ENCODE results near the gene OXT. TPM values are rescaled to one million over a fixed set of nuclear protein-coding genes. Genes with fewer than 3 reads are reported as not detected.

OXT gene
- total and polyA plus RNA-seq, 2 donors (not counting 1 experiment from before 2014, with no cell fraction given), result 1.0 to 1.7 TPM

DNA sequence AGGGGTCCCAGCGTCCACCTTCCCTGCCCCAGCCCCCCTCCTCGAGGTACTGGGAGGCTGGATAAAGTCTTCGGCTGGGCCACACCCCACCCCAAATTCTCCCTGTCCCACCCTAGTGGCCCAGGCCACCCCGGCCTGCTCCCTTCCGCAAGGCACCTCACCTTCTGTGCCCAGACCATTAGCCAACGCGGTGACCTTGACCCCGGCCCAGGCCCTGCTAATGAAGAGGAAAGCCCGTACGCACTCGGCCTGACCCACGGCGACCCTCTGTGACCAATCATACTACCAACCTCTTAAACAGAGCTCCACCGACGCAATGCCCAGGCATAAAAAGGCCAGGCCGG, 182 bp upstream of the OXT start:
- DNase-seq, result no peak
- H3K9ac ChIP-seq (ENCODE audit: low read length), result peak overlapping the region; percentile 74
- peak overlapping the region; percentile 90 for H3K4me2 ChIP-seq (replicated peaks; ENCODE audit: low read depth, low read length, poor library complexity, severe bottlenecking)
- peak overlapping the region; percentile 81 for H3K4me3 Mint-ChIP-seq
- CTCF ChIA-PET, result interaction anchor here (5.2 kb wide), 1 partner anchor 44 kb away, joined by 43 read pairs; no protein-coding TSS in a partner anchor
- H3K9me3 ChIP-seq (ENCODE audit: control extremely low read depth in 1 of 3, control insufficient read depth in 2 of 3, insufficient read depth in 1 of 3, low read length in 2 of 3), result peaks cover 0 to 8% (median 0%) of the 10 kb centered on the region in 3 donors
- H3K9me3 Mint-ChIP-seq (ENCODE audit: insufficient read depth), result no peaks in the 10 kb centered on the region
- peaks cover 0 to 19% (median 2%) of the 10 kb centered on the region in 4 experiments for H3K27me3 ChIP-seq (replicated peaks in 1 of 4; ENCODE audit: control extremely low read depth in 1 of 4, control insufficient read depth in 3 of 4, insufficient read depth in 4 of 4, low read length in 3 of 4)
- H3K4me3 ChIP-seq (ENCODE audit: control extremely low read depth in 1 of 5, extremely low read depth in 1 of 5, insufficient read depth in 1 of 5, low read depth in 2 of 5, low read length in 4 of 5), result peak overlapping the region in 4 of 5 experiments; percentile 40 to 70 (median 56)
- H2AFZ ChIP-seq (ENCODE audit: insufficient read depth, low read depth, low read length, poor library complexity, severe bottlenecking), result peak overlapping the region; percentile 83
- no peak for TF ChIP-seq EZH2 (IDR thresholded peaks at IDR 0.05; ENCODE audit: borderline replicate concordance, insufficient read depth, low read depth, low read length, poor library complexity, severe bottlenecking)
- TF ChIP-seq, protein P1, sequence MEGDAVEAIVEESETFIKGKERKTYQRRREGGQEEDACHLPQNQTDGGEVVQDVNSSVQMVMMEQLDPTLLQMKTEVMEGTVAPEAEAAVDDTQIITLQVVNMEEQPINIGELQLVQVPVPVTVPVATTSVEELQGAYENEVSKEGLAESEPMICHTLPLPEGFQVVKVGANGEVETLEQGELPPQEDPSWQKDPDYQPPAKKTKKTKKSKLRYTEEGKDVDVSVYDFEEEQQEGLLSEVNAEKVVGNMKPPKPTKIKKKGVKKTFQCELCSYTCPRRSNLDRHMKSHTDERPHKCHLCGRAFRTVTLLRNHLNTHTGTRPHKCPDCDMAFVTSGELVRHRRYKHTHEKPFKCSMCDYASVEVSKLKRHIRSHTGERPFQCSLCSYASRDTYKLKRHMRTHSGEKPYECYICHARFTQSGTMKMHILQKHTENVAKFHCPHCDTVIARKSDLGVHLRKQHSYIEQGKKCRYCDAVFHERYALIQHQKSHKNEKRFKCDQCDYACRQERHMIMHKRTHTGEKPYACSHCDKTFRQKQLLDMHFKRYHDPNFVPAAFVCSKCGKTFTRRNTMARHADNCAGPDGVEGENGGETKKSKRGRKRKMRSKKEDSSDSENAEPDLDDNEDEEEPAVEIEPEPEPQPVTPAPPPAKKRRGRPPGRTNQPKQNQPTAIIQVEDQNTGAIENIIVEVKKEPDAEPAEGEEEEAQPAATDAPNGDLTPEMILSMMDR (IDR thresholded peaks at IDR 0.05), result no peak
- H3K79me2 ChIP-seq (ENCODE audit: control insufficient read depth, insufficient read depth, low read length), result peaks cover 6% of the 10 kb centered on the region
- peaks cover 4% of the 10 kb centered on the region for H3K27me3 Mint-ChIP-seq
- ATAC-seq (ENCODE audit: low read depth), result no peak
- peaks cover 15 to 19% of the 10 kb centered on the region in 2 donors for H3K4me1 ChIP-seq (ENCODE audit: control insufficient read depth in 2 of 2, insufficient read depth in 2 of 2, low read length in 2 of 2)
- no peaks in the 10 kb centered on the region for H3K36me3 ChIP-seq (replicated peaks in 1 of 2; ENCODE audit: control extremely low read depth in 1 of 2, control insufficient read depth in 1 of 2, extremely low read depth in 1 of 2, insufficient read depth in 2 of 2, low read length in 1 of 2)
- H3K27ac ChIP-seq (ENCODE audit: low read length in 2 of 2), result no peak overlapping the region
- POLR2A ChIA-PET, result interaction anchor here (2.1 kb wide), 1 partner anchor 22 kb away, joined by 8 read pairs; no protein-coding TSS in a partner anchor
- H3K4me1 Mint-ChIP-seq, result peaks cover 28% of the 10 kb centered on the region
- no peaks in the 10 kb centered on the region for H4K20me1 ChIP-seq (ENCODE audit: control insufficient read depth, insufficient read depth, low read length, poor library complexity, severe bottlenecking)
- H3K27ac Mint-ChIP-seq, result no peak overlapping the region
- 69% methylated on average over 14 of the region's 16 CpGs for WGBS (ENCODE audit: insufficient coverage)
- intact Hi-C loops (cut with micrococcal nuclease), result loop anchor here (5.0 to 10.0 kb wide), 2 partner anchors 46 to 84 kb away; partner anchors contain the start of genes FASTKD5 and UBOX5

DNA sequence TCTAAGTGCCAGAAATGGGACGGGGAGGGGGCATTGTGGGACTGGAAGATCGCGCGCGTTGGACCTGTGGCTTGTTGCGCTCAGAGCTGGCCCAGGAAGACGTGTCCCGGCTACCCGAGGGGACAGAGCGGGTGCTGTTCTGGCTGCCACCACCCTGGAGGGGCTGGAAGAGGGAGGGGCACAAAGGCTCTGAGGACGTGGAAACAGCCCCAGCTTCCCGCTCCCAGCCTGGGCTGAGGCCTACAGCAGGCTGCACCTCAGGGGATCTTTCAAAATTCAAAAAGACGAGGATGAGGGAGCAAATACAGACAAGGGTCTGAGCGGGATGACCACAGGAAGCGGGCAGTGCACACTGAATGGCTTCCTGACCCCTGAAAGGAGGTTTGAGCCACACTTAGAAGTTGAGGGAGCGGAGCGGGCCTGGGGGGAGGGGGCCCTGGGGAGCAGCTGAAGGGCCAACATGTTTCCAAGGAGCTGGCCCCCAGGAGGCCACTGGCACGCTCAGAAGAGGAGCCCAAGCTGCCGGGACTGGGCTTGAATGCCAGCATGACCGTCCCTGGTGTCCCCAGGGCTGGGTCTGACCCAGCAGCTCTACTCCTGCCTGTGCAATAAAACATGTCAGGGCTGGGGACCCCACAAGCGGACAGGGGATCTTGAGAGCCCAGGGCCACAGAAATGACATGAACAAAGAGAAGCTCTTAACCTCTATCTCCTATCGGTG, 1.3 kb downstream of the OXT start:
- no peaks in the 10 kb centered on the region for H4K20me1 ChIP-seq (ENCODE audit: control insufficient read depth, insufficient read depth, low read length, poor library complexity, severe bottlenecking)
- peak overlapping the region in 4 of 5 experiments; percentile 40 to 70 (median 56) for H3K4me3 ChIP-seq (ENCODE audit: control extremely low read depth in 1 of 5, extremely low read depth in 1 of 5, insufficient read depth in 1 of 5, low read depth in 2 of 5, low read length in 4 of 5)
- peak overlapping the region; percentile 74 for H3K9ac ChIP-seq (ENCODE audit: low read length)
- peaks cover 23% of the 10 kb centered on the region for H3K4me1 Mint-ChIP-seq
- peak overlapping the region; percentile 81 for H3K4me3 Mint-ChIP-seq
- peaks cover 0 to 30% (median 5%) of the 10 kb centered on the region in 4 experiments for H3K27me3 ChIP-seq (replicated peaks in 1 of 4; ENCODE audit: control extremely low read depth in 1 of 4, control insufficient read depth in 3 of 4, insufficient read depth in 4 of 4, low read length in 3 of 4)
- 87% methylated on average over 22 of the region's 22 CpGs for WGBS (ENCODE audit: insufficient coverage)
- H3K79me2 ChIP-seq (ENCODE audit: control insufficient read depth, insufficient read depth, low read length), result peaks cover 6% of the 10 kb centered on the region
- H3K27ac ChIP-seq (ENCODE audit: low read length in 2 of 2), result peak overlapping the region in 1 of 2 donors; percentile 62
- no peak for ATAC-seq (ENCODE audit: low read depth)
- peak overlapping the region; percentile 90 for H3K4me2 ChIP-seq (replicated peaks; ENCODE audit: low read depth, low read length, poor library complexity, severe bottlenecking)
- peak overlapping the region; percentile 83 for H2AFZ ChIP-seq (ENCODE audit: insufficient read depth, low read depth, low read length, poor library complexity, severe bottlenecking)
- ChIA-PET CTCF (interaction anchor here (0.7 to 5.2 kb wide), 3 partner anchors 19 to 620 kb away, joined by 4 to 43 read pairs (median 18); no protein-coding TSS in a partner anchor), POLR2A (interaction anchor here (0.6 to 2.1 kb wide), 3 partner anchors 20 to 27 kb away, joined by 3 to 8 read pairs (median 5); no protein-coding TSS in a partner anchor)
- no peaks in the 10 kb centered on the region for H3K36me3 ChIP-seq (replicated peaks in 1 of 2; ENCODE audit: control extremely low read depth in 1 of 2, control insufficient read depth in 1 of 2, extremely low read depth in 1 of 2, insufficient read depth in 2 of 2, low read length in 1 of 2)
- peaks cover 11% of the 10 kb centered on the region for H3K27me3 Mint-ChIP-seq
- DNase-seq, result no peak
- peaks cover 15 to 19% of the 10 kb centered on the region in 2 donors for H3K4me1 ChIP-seq (ENCODE audit: control insufficient read depth in 2 of 2, insufficient read depth in 2 of 2, low read length in 2 of 2)
- no peaks in the 10 kb centered on the region for H3K9me3 Mint-ChIP-seq (ENCODE audit: insufficient read depth)
- peak overlapping the region; percentile 81 for H3K27ac Mint-ChIP-seq
- intact Hi-C loops (cut with micrococcal nuclease), result loop anchor here (1.0 to 10.0 kb wide), 4 partner anchors 19 to 82 kb away; partner anchors contain the start of genes FASTKD5 and UBOX5
- TF ChIP-seq EZH2 (IDR thresholded peaks at IDR 0.05; ENCODE audit: borderline replicate concordance, insufficient read depth, low read depth, low read length, poor library complexity, severe bottlenecking), result no peak
- TF ChIP-seq, protein P1 (IDR thresholded peaks at IDR 0.05), result no peak
- peaks cover 0 to 8% (median 0%) of the 10 kb centered on the region in 3 donors for H3K9me3 ChIP-seq (ENCODE audit: control extremely low read depth in 1 of 3, control insufficient read depth in 2 of 3, insufficient read depth in 1 of 3, low read length in 2 of 3)

Measured in B cell (primary cell).